Measurements from ENCODE around the gene IL6ST. TPM values are rescaled to one million over a fixed set of nuclear protein-coding genes. Genes with fewer than 3 reads are reported as not detected.

Gene IL6ST
- total RNA-seq, 1 donor from 2014 or later: 154 TPM

DNA sequence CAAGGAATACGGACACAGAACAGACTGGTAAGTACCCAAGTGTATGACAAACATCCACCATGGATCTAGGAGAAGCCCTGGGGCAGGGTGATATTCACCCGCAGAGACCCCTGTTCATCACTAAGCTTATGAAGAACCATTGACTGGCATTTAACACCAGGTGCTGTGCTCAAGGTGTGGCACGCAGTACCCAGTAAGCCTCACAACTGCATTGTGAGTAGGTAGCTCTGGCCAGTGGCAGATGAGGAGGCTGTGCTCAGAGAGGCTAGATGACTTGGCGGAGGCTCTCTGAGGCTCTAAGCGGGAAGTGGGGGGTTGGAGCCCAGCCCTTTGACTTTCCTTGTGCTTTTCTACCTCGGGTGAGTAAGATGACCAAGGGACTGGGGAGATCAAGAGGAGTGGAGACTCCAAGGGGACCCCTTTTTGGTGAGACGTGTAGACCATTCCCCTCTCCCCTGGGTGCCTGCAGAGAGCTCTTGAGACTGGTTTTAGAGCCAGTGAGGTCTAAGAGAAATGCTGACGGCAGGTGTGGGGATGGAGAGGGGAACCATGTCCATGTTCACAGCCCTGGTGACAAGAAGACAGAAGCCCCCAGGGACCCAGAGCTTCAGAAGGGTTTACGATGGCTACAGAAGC, 70.8 kb downstream of the IL6ST start:
- DNase-seq (ENCODE audit: low spot score) (no peak), ATAC-seq (no peak)

DNA sequence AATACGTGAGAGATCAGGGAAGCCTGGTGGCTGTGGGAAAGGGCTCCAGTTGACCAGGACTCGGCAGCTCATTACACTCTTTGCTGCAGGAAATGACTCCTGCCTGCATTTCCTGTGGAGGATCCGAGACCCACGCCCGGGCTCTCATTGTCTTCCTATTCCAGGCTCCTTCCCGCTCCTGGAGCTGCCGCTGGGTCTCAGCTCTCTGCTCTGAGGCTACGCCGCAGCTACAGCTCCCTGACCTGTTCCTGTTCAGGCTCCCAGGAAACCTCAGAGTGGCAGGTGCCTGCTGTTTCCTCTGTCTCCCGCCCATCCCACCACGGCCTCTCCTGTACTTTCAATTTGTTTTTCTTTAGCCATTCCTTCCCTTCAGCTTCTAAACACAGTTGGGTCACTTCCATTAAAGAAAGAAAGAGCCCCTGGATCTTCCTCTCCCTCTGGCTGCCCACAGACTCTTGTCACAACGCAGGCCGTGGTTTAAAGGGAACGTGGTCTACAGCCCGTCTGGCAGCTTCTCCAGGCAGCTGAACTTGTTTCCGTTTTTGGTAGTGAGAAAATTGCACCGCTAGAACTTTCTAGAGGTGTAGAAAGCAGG, 71.5 kb downstream of the IL6ST start:
- peak; percentile 42 for ATAC-seq
- DNase-seq (ENCODE audit: low spot score): no peak

DNA sequence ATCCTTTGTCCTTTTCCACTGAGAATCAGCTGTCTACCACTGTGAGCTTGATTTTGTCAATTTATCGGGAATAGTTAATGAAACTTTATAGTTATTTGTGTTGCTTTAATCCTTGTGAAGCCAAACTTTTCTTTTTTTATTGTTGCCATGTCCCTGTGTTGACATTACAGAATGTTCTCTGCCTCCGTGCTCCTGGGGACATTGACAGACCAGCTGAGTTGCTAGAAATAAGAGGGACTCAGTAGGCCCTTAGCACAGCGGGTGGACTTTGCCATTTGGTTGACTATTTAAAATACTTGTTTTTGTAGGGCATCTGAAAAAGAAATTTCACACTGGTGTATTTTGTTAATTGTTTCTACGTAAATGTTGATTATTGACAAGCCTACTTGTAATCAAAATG, 73.1 kb downstream of the IL6ST start:
- peak; percentile 45 for ATAC-seq
- no peak for DNase-seq (ENCODE audit: low spot score)

DNA sequence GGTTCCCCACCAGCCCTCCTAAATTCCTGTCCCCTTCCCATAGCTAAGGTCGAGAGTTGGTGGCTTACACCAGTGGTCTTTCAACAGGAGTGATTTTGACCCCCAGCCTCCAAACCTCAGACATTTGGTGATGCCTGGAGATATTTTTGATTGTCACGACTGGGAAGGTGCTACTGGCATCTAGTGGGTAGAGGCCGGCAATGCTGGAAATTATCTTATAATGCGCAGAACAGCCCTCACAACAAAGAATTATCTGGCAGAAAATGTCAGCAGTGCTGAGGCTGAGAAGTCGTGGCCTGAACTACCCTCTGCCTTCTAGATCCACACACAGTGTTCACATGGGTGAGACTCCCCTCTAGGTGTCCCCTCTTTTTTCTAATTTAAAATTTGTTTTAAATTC, 74.0 kb downstream of the IL6ST start:
- ATAC-seq (peak; percentile 32), DNase-seq (ENCODE audit: low spot score) (no peak)

DNA sequence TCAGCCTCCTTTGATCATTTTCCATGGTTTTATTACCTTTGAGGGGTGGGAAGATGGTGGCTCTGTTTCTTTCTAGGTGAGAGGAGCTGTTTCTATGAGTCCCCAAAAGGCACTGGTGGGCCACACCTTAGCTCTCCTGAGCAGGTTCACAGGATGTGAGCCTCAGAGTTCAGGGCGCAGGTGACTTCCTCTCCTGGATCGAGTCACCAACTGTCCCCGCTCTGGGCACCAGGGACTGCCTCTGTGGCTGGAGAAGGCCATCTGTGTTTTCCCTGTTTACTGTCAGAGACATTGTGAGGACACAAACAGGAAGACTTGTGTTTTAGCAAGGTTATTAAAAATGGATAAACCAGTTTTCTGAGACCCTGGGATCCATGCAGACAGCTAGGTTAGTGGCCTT, 75.1 kb downstream of the IL6ST start:
- no peak for DNase-seq (ENCODE audit: low spot score)
- no peak for ATAC-seq

DNA sequence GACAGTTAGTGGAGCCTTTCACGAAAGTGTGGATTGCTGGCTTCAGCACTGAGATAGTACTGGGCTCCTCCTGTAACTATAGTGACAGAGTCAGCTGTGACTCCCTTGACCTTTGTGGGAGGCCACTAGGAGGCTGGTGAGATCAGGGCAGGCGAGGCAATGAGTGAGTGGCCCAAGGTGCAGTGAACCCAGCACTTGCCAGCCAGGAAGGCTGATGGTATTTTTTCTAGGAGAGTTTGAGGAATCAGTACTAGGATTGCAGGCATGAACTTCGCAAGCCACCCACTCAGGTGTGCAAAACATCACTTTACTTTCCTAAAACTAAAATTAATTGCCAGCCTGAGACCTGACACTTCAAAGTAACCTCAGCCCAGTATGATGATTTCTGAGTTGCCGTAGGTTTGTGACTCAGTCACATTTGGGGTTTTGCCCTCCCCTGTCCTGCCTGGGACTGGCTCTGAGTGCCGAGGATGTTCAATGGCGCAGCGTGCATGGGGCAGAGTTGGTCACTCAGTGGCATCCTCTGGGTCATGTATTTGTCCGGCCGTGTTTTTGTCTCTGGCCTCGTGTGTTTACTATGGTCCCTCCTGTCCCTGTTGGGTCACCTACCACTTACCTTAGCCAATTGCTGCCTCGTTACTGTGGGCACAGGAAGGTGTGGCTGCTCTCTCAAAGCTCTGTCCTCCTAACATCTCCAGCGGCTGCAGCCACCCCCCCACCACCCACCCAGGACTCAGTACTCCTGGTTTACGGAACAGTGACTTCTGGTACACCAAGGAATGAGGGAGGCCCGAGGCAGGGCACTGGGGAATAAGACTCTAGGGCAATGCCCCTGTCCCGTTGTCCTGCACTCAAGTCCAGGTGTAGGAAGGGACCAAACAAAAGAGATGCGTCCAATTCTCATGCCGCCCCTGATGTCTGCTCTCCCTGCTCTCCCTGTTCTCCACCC, 76.4 kb downstream of the IL6ST start:
- DNase-seq (ENCODE audit: low spot score): no peak
- peak; percentile 52 for ATAC-seq

DNA sequence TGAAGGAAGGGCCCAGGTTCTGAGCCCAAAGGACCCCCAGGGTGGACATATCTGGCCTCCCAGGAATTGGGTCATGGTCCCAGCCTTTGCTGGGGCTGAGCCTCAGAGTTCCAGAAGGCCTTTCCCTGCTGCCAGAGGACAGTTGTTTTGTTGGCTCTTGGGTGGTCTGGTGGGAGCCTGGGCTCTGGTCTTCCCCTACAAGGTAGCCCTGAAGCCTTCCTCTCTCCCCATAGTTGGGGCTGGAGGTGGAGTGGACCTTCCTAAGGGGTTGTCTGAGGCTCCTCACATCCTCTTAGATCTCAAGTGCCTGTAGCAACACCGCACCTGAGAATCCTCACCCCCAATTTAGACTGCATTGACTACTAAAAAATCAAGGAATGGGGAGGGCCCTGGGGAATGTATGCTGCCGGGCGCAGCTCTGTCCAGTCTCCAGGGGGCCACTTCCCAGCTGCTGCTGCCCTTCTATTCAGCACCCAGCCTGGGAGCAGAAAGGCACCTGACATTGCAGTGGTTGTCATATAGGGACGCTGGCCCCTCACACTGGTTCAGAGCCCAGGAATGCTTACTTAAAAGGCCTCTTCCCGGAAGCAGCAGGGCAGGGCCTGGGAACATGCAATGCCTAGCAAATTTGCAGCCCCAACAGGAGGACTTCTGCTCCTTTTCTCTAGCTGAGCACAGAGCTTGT, 77.2 kb downstream of the IL6ST start:
- DNase-seq (ENCODE audit: low spot score) (no peak), ATAC-seq (no peak)

DNA sequence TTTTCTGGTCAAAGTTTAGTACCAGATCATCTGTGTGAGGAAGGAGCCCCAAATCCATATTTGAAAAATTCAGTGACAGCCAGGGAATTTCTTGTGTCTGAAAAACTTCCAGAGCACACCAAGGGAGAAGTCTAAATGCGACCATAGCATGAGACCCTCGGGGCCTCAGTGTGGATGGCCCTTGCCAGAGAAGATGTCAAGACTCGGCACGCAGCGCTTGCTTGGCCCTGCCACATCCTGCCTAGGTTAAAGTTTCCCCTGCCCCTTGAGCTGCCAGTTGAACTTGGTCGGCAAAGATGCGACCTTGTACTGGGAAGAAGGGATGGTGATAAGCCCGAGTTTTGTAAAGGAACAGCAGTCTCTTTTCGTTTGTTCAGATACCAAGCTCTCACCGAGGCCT, 77.8 kb downstream of the IL6ST start:
- ATAC-seq: no peak

DNA sequence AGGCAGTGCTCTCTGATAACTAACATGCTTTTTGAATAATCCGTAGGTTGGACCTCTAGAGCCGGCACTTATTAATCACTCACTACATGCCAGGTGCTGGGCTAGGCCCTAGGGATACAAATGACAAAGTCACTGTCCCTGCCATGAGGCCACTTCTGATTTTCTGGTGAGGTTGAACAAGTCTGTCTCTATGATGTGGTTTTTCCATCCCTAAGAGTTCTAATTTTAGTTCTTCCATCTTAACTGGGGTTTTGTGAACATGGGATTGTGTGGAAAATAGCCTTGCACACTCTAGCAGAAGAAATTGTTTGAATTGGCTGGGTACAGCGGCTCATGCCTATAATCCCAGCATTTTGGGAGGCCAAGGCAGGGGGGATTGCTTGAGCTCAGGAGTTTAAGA, 79.0 kb downstream of the IL6ST start:
- ATAC-seq (no peak), DNase-seq (ENCODE audit: low spot score) (no peak)

More for the DNA sequence above, 77.8 kb downstream of the IL6ST start:
- no peak for DNase-seq (ENCODE audit: low spot score)

DNA sequence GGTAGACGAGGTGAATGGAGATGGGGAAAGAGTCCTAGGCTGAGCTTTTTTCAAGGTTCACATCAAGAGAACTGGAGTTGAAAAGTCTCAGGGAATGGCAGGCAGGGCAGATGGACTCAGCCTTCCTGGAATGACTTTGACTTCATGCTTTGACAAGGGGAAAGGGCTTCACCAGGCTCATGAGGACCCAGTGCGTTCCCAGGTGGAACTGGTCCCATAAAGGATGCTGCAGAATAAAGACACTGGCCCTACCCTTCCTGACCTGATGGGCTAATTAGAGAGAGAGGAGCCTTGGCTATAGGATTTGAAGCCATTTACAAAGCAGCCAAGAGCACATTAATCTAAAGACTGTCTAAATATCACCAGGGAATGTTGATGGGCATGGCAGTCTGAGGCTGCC, 79.8 kb downstream of the IL6ST start:
- no peak for DNase-seq (ENCODE audit: low spot score)
- ATAC-seq: no peak

DNA sequence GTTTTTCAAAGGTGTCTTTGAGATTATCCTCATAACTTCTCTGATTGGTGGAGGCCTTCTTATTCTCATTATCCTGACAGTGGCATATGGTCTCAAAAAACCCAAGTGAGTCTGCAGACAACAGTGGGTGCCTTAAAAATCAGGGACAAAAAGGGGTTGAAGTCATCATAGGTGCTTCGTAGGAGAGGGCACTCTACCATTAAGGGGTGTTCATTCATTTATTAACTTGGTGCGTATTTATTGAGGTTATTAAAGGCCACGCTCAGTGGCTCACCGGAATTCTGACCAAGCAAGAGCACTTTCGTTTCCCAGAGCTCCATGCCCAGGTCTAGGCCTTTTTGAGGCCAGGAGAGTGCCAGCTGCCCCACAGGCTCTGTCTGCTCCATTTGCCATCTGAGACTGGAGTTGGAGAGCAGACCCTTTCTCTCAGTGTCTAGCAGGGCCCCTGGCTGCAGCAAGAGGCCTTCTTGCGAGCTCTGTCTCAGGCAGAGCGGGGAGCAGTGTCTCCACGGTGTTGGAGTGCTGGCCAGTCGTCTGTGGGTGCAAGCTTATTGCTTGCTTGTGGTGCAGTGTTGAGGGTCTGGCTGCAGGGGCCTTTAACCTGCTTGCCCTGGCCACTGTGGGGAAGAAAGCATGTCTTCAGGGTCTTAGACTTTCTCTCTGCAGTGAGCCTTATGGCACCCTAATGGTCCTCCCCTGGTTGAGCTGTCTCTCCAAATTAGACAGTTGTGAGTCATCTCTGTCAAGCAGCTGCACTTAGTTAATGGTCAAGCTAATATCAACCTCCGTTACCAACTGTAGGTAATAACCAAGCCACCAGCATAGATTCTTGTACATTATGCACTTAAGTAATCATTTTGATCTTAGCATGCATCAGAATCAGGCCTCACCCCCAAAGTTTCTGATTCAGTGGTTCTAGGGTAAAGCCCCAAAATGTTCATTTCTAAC, 81.0 kb downstream of the IL6ST start:
- ATAC-seq: no peak
- no peak for DNase-seq (ENCODE audit: low spot score)

DNA sequence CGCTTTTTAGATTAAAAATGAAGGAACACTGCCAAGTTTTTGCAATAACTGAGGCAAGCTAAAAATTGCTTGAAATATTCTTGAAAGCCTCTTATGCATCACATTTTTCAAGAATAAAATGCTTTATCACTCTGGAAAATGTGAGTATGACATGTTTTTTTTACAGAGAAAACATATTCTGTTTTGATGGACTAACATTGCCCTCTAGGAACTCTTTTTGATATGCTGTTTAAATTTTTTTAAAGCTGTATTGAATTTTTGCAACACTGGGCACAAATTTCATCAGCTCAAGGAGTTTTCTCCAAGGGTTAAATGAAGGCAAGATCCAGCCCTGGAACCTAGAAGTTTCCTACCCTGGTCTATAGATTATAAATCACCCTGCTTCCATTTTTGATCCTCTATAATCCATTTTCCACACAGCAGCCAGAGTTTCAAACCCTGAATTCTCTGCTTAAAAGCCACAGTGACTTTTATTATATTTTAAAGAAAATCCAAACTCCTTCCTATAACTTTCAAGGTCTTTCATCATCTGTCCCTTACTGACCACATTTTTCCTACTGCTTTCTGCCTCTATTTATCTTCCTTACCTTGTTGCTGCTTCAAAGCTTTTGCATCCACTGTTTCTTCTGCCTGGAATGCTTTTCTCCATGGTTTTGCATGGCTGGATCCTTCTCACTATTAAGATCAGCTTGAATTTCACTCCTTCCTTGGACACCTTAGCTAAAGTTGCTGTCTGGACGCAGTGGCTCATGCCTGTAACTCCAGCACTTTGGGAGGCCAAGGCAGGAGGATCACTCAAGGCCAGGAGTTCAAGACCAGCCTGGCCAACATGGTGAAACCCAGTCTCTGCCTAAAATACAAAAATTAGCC, 82.7 kb downstream of the IL6ST start:
- ATAC-seq (no peak), DNase-seq (ENCODE audit: low spot score) (no peak)

DNA sequence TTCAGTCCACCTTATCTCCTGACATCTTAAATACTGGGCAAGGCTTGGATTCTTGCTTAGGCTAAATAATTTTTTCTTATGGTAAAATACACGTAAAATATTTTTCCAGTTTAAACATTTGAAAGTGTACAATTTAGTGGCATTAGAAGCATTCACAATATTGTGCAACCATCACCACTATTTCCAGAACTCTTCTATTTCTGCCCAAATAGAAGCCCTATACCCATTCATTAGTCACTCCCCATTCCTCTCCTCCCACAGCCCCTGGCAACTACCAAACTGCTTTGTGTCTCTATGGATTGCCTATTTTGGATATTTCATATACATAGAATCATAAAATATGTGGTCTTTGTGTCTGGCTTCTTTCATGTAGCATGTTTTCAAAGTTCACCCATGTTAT, 86.0 kb downstream of the IL6ST start:
- ATAC-seq (no peak), DNase-seq (ENCODE audit: low spot score) (no peak)

DNA sequence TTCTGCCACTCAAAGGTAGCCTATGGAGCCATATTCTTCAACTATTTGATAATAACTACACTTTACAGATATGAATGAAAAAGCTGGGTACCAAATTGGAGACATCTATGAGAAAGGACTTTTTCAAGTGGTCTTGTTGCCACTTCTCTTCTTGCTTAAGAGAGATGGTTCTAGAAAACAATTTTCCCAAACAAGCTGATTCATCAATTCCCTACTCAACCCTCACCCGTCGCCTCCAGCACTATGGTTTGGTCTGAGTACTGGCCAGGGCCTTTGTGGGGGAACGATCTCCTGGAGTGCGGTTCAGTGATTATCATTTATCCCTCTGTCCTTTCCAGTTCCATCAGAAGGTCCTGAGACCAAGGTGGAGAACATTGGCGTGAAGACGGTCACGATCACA, 86.8 kb downstream of the IL6ST start:
- ATAC-seq (no peak), DNase-seq (ENCODE audit: low spot score) (no peak)

DNA sequence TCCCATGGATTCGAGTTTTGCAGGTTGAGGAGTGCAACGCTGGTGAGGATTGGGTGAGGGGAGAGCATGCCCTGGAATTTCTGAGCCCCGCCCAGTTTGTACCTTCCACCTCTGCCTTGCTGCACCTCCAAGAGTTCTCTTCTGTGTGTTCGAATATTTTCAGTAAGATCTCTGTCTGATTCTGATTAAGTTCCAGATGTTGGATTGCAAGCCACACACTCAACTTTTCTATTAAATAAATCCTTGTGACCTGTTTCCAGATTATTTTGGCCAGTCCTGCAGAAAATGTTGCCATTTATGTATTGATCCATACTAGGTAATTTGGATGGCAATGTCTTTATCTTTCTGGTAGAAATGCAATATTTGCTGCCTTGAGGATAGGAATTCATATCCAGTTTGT, 89.5 kb downstream of the IL6ST start:
- no peak for ATAC-seq

DNA sequence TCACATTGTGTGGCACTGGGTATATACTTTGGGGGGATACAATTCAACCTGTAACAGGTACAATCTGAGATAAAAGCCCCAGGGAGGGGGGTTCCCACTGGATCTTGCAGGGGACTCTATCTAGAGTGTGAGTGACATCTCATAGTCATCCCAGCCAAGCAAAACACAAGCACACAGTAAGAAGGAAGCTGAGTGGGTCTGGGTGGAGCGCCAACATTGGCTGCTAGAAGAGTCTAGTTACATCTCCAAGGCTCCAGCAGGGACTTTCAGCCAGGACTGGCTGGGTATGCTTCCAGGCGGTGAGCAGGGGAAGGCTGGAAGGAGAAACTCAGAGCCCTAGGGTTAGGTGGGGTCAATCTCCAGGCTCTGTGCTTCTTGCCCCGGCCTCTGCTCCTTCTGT, 90.6 kb downstream of the IL6ST start:
- no peak for ATAC-seq

More for the DNA sequence above, 89.5 kb downstream of the IL6ST start:
- no peak for DNase-seq (ENCODE audit: low spot score)

DNA sequence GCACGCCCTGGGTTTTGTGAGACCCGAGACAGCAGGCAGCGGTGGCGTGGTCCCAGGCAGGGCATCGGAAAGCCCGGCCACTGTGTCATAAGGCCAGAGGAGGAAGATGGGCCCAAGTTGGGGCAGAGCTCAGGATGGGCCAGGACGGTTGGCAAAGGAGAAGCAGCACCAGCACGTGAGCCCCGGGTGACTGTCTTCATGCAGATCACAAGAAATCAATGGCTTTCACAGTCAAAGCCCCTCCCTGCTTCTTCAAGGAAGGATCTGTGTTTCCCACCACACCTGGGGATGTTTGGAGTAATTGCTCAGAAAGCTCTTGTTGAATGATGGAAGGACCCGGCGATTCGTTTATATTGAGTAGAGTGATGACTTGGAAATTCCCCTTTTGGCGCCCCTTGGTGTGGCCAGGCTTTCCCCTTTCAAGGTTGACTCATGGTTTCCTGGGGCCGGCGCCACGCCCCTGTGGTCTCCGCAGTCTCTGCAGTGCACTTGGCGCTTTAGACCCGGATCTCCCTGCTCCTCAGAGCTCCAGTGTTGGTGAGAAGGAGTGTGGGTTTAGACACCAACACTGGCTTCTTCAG, 91.6 kb downstream of the IL6ST start:
- ATAC-seq: no peak
- DNase-seq (ENCODE audit: low spot score): no peak

More for the DNA sequence above, 90.6 kb downstream of the IL6ST start:
- no peak for DNase-seq (ENCODE audit: low spot score)

DNA sequence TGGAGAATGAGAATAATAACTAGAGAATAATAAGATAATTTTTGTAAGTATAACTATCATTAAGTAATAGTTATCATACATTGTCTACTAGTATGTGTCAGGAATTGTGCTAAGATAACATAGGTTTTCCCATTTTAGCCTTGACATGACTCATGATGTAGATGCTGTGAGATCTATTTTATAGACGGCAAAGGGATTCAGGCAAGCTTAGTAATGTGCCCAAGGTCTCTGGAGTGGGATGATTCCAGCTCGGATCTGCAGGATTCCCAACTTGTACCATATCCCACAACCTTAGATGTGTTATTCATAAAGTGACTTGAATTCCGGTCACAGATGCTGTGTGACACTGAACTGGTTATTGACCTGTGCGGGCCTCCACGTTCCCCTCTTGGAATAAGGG, 92.1 kb downstream of the IL6ST start:
- no peak for ATAC-seq
- no peak for DNase-seq (ENCODE audit: low spot score)

DNA sequence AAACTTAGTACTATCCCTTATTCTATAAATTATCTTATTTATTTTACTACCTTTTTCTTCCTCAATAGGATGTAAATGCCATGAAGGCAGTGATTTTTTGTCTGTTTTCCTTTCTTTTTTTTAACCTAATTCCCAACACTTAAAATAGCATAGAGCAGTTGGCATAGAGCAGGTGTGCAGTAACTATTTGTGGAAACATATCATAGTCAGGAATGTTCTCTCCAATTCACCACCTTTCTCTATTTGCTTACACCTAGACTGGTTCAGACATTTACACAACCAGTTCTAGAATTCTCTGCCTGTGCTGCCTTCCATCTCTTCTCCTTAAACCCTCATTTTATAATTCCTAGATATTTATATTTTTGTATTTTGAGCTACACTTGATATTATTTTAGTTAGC, 94.0 kb downstream of the IL6ST start:
- DNase-seq (ENCODE audit: low spot score): no peak
- ATAC-seq: no peak

Measured in left lobe of liver (tissue), 2 donors.